Measurements from ENCODE around the gene PPP1R13B.

DNA sequence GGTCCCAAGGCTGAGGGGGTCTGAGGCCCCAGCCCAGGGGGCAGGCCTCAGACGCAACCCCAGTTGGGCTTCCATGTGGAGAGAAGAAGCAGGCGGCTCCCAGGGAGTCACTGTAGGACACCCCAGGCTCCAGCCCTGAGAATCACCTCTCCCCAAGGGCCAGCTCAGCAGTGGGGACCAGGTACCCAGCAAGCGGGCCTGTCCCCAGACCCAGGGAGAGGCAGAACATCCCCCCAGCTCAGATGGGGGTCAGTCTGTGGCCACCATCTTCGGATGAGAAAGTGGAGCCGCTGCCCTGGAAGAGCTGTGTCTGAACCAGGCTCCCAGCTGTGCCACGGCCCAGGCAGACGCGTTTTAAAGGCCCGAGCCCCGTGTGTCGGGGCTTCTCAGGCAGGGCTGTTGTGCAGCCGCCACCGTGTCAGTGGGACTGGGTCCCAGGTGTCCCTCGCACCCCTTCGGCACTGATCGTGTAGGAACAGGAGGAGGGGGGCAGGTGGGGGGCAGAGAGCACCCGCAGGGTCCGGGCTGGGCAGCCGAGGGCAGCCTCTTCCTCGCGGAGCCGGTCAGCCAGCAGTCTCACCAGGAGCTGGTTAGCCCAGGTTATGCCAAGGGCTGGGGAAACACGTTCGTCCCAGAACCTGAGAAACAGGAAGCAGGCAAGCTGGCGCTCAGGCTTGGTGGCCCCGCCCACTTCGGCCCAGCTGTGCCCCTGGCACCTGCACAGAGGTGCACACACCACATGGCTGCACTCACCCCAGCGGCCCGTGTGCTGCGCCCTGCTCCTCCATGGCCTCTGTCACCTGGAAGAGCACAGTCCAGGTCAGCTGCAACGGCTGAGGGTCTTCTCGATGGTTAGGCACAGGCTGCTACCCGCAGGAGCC, 148.8 kb downstream of the PPP1R13B start:
- TF ChIP-seq, protein P1, sequence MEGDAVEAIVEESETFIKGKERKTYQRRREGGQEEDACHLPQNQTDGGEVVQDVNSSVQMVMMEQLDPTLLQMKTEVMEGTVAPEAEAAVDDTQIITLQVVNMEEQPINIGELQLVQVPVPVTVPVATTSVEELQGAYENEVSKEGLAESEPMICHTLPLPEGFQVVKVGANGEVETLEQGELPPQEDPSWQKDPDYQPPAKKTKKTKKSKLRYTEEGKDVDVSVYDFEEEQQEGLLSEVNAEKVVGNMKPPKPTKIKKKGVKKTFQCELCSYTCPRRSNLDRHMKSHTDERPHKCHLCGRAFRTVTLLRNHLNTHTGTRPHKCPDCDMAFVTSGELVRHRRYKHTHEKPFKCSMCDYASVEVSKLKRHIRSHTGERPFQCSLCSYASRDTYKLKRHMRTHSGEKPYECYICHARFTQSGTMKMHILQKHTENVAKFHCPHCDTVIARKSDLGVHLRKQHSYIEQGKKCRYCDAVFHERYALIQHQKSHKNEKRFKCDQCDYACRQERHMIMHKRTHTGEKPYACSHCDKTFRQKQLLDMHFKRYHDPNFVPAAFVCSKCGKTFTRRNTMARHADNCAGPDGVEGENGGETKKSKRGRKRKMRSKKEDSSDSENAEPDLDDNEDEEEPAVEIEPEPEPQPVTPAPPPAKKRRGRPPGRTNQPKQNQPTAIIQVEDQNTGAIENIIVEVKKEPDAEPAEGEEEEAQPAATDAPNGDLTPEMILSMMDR (tag by site-specific recombination; IDR thresholded peaks at IDR 0.05) = no peak
- no peak for TF ChIP-seq ZBTB17 (tag by site-specific recombination; IDR thresholded peaks at IDR 0.05)

Measured in HEK293 (cell line).